GM12864 (cell line): Measurements from ENCODE around the gene FAT4.

ENCODE experiments used
- DNase-seq: peaks from one replicate; pipeline ENCODE4 v3.0.0-alpha.2; 2011; ENCODE audit warnings: low read depth
- H3K4me3 ChIP-seq: 2 replicates; pipeline ENCODE4 v1.5.1; 2011; ENCODE audit warnings: mild to moderate bottlenecking, low read depth, low read length, control low read depth
- TF ChIP-seq, protein P1 (sequence below): IDR thresholded peaks from 2 replicates; pipeline ENCODE4 v1.5.1; 2011; ENCODE audit warnings: low read depth, mild to moderate bottlenecking, moderate library complexity, low read length, control low read depth, inconsistent platforms; ENCODE audit errors: missing control alignments

Gene FAT4

DNA sequence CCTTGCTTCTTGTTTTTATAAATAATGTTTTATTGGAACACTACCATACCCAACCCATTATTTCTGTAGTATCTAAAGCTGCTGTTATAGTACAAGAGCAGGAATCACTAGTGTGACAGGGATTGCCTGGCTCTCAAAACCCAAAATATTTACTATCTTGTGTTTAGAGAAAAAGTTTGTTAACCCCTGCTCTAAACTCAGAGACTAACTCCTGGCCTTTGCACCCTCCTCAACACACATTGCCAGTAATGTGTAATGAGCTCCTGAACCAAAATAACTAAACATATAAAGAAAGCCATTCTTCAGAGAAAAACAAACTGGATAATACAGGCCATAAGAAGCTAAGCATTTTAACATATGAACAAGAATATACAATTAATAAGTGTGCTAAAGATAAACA is 8.2 kb upstream of the FAT4 start:
- no peak overlapping the region for H3K4me3 ChIP-seq
- TF ChIP-seq, protein P1, sequence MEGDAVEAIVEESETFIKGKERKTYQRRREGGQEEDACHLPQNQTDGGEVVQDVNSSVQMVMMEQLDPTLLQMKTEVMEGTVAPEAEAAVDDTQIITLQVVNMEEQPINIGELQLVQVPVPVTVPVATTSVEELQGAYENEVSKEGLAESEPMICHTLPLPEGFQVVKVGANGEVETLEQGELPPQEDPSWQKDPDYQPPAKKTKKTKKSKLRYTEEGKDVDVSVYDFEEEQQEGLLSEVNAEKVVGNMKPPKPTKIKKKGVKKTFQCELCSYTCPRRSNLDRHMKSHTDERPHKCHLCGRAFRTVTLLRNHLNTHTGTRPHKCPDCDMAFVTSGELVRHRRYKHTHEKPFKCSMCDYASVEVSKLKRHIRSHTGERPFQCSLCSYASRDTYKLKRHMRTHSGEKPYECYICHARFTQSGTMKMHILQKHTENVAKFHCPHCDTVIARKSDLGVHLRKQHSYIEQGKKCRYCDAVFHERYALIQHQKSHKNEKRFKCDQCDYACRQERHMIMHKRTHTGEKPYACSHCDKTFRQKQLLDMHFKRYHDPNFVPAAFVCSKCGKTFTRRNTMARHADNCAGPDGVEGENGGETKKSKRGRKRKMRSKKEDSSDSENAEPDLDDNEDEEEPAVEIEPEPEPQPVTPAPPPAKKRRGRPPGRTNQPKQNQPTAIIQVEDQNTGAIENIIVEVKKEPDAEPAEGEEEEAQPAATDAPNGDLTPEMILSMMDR, result no peak
- no peak for DNase-seq

DNA sequence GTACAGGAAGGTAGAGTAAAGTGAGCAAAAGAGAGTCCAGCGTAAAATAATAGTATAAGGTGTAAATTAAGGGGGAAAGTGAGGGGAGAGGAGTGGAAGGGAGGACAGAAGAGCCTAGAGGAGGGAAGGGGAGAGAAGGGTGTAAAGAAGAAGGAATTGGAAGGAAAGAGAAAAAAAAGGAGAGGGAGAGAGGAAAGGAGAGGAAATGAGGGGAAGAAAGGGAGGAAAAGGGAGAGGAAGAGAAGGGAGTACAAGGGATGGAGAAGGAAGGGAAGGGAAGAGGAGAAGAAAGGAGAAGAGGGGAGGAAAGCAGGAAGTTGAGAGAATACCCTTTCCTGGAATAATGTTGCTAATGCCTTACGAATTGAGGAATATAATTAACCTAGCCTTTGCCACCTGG is 3.3 kb upstream of the FAT4 start:
- no peak for DNase-seq
- H3K4me3 ChIP-seq, result no peak overlapping the region
- TF ChIP-seq, protein P1, result no peak

DNA sequence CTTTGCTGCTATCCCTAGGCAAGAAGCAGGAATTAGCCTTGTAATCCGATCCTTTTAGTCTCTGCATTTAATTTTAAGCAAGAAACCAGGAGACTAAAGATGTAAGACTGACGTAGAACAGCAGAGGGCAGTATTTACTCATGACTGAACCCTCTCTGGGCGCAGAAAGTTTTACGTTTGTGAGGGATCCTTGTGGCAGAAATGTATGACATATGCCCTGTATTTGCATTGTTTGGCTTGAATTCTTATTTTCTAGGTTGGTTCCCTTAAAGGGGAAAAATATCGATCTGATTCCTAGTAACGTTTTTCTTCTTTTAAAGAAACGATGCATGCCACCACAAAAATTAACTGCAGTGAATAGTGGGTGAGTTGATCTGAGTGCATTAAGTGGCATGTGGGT is 1.3 kb upstream of the FAT4 start:
- peak; percentile 33 for DNase-seq
- no peak overlapping the region for H3K4me3 ChIP-seq
- TF ChIP-seq, protein P1, result peak; percentile 72

DNA sequence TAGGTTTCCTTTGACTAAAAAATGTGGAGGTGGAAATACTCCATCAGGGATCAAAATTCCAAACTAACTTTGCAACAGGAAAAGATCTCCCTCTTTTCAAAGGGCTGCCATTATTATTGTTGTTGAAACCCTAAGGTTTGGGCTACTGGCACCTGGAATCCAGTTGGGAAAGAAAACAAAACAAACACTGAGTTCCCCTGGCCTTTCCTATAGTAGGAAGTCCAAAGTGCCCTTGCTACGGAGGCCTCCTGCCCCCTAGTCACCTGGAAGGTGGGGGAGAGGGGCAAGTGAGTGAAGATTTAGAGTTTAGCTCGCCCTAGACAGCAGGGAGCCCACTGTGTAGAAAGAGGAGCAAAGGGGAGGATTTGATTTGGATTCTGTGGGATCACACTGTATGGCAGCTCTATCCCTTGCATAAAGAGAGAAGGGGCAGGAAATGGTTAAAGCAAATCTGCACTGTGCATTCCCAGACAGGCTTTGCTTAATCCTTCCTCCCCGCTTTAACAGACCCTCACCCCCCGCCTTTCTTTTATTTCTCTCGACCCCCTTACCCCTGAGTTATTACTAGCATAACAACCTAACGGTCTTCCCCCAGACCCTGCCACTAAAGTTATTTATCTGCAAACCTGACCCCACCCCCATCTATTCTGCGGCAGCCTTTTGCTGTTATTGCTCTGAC is 627 bp upstream of the FAT4 start:
- TF ChIP-seq, protein P1, result no peak
- no peak overlapping the region for H3K4me3 ChIP-seq
- no peak for DNase-seq

DNA sequence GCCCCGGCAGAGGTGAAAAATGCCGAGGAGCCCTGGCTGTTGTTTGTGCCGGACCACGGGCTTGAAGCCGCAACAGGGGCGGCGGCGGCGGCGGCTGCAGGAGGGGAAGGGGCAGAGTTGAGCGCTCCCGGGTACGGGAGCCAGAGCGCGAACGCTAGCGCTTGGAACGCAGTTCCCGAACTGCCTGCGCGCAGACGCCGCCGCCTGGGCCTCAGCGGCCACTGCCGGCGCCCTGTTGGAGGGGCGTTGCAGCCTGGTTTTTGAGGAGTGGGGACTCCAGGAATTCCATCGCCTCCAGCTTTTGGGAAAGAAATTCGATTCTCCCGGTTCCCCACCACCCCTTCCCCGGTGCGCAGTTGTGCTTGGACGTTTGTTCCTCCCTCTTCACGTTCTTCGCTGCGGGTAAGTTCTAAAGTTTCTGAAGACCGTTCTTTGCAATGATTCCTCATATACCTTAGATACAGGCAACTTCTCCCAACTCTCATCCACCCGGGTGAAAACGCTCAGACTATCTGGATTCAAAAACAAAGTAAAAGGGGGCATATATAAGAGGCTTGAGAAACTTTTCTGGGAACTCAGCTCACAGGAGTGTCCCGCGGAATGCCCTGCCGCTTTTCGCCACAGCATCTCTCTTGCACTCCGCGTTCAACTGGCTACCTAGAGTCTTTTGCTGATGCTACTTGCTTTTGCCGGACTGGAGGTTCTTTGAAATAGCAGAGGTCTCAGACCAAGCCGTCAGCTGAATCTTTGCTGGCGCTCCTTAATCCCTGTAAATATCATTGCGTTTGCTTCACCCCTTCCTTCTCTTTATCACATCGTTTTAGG is 1.0 kb downstream of the FAT4 start:
- TF ChIP-seq, protein P1, result no peak
- peak overlapping the region; percentile 42 for H3K4me3 ChIP-seq
- DNase-seq, result no peak

DNA sequence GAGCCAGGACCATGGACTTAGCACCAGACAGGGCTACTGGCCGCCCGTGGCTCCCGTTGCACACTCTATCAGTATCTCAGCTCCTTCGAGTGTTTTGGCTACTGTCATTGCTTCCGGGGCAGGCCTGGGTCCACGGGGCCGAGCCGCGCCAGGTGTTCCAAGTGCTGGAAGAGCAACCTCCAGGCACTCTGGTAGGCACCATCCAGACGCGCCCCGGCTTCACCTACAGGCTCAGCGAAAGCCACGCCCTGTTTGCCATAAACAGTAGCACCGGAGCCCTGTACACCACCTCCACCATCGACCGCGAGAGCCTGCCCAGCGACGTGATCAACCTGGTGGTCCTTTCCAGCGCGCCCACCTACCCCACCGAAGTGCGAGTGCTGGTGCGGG is 1.6 kb downstream of the FAT4 start:
- TF ChIP-seq, protein P1, result no peak
- no peak overlapping the region for H3K4me3 ChIP-seq
- DNase-seq, result no peak
